ENCODE data around the gene RPL5.

DNA sequence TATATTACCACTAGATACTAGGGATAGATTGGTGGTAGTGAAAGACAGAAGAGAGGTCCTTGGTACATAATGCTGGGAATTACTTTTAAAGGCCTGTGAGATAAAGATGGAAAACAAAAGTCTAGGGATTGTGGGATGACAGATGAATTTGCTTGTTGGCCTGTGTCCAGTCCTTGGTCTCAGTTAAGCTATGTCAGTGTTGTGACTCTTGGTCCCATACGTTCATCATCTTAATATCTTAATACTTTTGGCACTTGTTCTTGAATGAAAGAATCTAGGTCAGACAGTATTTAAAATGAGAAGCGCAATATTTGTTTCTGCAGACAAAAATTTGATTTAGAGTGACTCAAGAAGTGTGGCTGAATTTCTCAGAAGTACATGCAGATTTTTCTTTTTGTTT lies 7.6 kb downstream of the RPL5 start:
- TF ChIP-seq, protein P1, sequence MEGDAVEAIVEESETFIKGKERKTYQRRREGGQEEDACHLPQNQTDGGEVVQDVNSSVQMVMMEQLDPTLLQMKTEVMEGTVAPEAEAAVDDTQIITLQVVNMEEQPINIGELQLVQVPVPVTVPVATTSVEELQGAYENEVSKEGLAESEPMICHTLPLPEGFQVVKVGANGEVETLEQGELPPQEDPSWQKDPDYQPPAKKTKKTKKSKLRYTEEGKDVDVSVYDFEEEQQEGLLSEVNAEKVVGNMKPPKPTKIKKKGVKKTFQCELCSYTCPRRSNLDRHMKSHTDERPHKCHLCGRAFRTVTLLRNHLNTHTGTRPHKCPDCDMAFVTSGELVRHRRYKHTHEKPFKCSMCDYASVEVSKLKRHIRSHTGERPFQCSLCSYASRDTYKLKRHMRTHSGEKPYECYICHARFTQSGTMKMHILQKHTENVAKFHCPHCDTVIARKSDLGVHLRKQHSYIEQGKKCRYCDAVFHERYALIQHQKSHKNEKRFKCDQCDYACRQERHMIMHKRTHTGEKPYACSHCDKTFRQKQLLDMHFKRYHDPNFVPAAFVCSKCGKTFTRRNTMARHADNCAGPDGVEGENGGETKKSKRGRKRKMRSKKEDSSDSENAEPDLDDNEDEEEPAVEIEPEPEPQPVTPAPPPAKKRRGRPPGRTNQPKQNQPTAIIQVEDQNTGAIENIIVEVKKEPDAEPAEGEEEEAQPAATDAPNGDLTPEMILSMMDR (conservative IDR thresholded peaks at IDR 0.05; ENCODE audit: low read depth in 2 of 2) = no peak
- TF ChIP-seq, protein P2, sequence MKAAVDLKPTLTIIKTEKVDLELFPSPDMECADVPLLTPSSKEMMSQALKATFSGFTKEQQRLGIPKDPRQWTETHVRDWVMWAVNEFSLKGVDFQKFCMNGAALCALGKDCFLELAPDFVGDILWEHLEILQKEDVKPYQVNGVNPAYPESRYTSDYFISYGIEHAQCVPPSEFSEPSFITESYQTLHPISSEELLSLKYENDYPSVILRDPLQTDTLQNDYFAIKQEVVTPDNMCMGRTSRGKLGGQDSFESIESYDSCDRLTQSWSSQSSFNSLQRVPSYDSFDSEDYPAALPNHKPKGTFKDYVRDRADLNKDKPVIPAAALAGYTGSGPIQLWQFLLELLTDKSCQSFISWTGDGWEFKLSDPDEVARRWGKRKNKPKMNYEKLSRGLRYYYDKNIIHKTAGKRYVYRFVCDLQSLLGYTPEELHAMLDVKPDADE (IDR thresholded peaks at IDR 0.05) = no peak
- no peak for TF ChIP-seq EZH2phosphoT487 (IDR thresholded peaks at IDR 0.05; ENCODE audit: unreplicated experiment)
- no peak for TF ChIP-seq STAT1 (IDR thresholded peaks at IDR 0.05; ENCODE audit: unreplicated experiment)
- TF ChIP-seq EZH2 (IDR thresholded peaks at IDR 0.05; ENCODE audit: low read depth, unreplicated experiment) = no peak
- no peak for TF ChIP-seq POLR2AphosphoS5 (IDR thresholded peaks at IDR 0.05; ENCODE audit: low read depth)

Data from GM23338 (cell line).